Measurements from ENCODE around the gene TMOD1. TPM values are rescaled to one million over a fixed set of nuclear protein-coding genes. Genes with fewer than 3 reads are reported as not detected.

The TMOD1 gene
- total RNA-seq, 1 experiment from 2014 or later: not detected

GRCh38 chr9:97553841-97554240, 52.4 kb downstream of the TMOD1 start:
- Histone ChIP-seq H3K4me1 (ENCODE audit: insufficient read depth, low read length) (no peaks in the 10 kb centered on the region), H4K20me1 (ENCODE audit: low read length) (no peaks in the 10 kb centered on the region), H3F3A (ENCODE audit: low read length, unreplicated experiment) (no peaks in the 10 kb centered on the region), H3K4me2 (ENCODE audit: low read length) (no peak overlapping the region), H3K4me3 (ENCODE audit: low read length) (no peak overlapping the region), H3K27me3 (ENCODE audit: low read length) (no peaks in the 10 kb centered on the region), H3K9me3 (ENCODE audit: low read length) (no peaks in the 10 kb centered on the region), H3K9me2 (replicated peaks; ENCODE audit: low read length) (no peaks in the 10 kb centered on the region), H3K9ac (ENCODE audit: low read length) (no peak overlapping the region), H3K36me3 (ENCODE audit: low read depth, low read length) (no peaks in the 10 kb centered on the region), H3K27ac (ENCODE audit: low read length) (no peak overlapping the region), H2AFZ (ENCODE audit: low read length) (no peak overlapping the region), H3K79me2 (ENCODE audit: low read length) (no peaks in the 10 kb centered on the region)
- ChIA-PET CTCF (no interaction called here), POLR2A (ENCODE audit: unreplicated experiment) (no interaction called here)
- no peak for TF ChIP-seq EZH2phosphoT487 (IDR thresholded peaks at IDR 0.05; ENCODE audit: borderline replicate concordance, low read length)
- TF ChIP-seq EZH2 (IDR thresholded peaks at IDR 0.05; ENCODE audit: low read length, unreplicated experiment): no peak
- TF ChIP-seq CTCF (conservative IDR thresholded peaks at IDR 0.05; ENCODE audit: low read depth, low read length): no peak
- ATAC-seq (no peak), DNase-seq (no peak)
- BruUV-seq (replicated peaks): no TSS peak
- intact Hi-C loops (cut with micrococcal nuclease): no loop called here

- no peaks in the 10 kb centered on the region for H3F3A ChIP-seq (ENCODE audit: low read length, unreplicated experiment)
- no peak overlapping the region for H3K4me3 ChIP-seq (ENCODE audit: low read length)
- no peaks in the 10 kb centered on the region for H3K4me1 ChIP-seq (ENCODE audit: insufficient read depth, low read length)
- no peak for ATAC-seq
- H3K9me2 ChIP-seq (replicated peaks; ENCODE audit: low read length): no peaks in the 10 kb centered on the region
- H2AFZ ChIP-seq (ENCODE audit: low read length): no peak overlapping the region
- no peak for DNase-seq
- no peaks in the 10 kb centered on the region for H4K20me1 ChIP-seq (ENCODE audit: low read length)
- H3K4me2 ChIP-seq (ENCODE audit: low read length): no peak overlapping the region
- POLR2A ChIA-PET (ENCODE audit: unreplicated experiment): no interaction called here
- CTCF ChIA-PET: no interaction called here
- no peaks in the 10 kb centered on the region for H3K27me3 ChIP-seq (ENCODE audit: low read length)
- H3K9me3 ChIP-seq (ENCODE audit: low read length): no peaks in the 10 kb centered on the region
- no peaks in the 10 kb centered on the region for H3K36me3 ChIP-seq (ENCODE audit: low read depth, low read length)
- no TSS peak for BruUV-seq (replicated peaks)
- intact Hi-C loops (cut with micrococcal nuclease): no loop called here
- H3K79me2 ChIP-seq (ENCODE audit: low read length): no peaks in the 10 kb centered on the region
- H3K9ac ChIP-seq (ENCODE audit: low read length): no peak overlapping the region
- no peak for TF ChIP-seq EZH2phosphoT487 (IDR thresholded peaks at IDR 0.05; ENCODE audit: borderline replicate concordance, low read length)
- no peak for TF ChIP-seq CTCF (conservative IDR thresholded peaks at IDR 0.05; ENCODE audit: low read depth, low read length)
- no peak for TF ChIP-seq EZH2 (IDR thresholded peaks at IDR 0.05; ENCODE audit: low read length, unreplicated experiment)
- no peak overlapping the region for H3K27ac ChIP-seq (ENCODE audit: low read length)
Observed at GRCh38 chr9:97554566-97555075, 53.2 kb downstream of the TMOD1 start.

DNA sequence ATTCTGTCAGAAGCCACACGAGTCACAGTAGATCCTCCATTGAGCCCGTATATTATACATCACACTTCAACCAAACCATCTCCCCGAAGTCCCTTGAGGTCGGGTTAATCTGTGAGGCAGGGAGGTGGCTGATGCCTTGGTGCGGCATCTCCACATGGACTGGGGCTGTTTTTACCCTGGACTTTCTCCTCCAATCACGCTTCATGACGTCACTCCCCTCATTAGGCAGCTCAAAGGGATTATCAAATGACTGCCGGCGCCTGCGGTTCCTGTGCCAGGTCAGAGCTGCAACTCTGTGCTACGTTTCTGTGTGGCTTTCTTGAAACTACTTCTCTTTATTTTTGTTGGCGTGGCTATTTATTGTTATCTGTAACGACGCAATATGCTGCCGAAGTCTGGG, 53.7 kb downstream of the TMOD1 start:
- Histone ChIP-seq H3F3A (ENCODE audit: low read length, unreplicated experiment) (no peaks in the 10 kb centered on the region), H3K27ac (ENCODE audit: low read length) (no peak overlapping the region), H3K27me3 (ENCODE audit: low read length) (no peaks in the 10 kb centered on the region), H3K9me2 (replicated peaks; ENCODE audit: low read length) (no peaks in the 10 kb centered on the region), H3K4me2 (ENCODE audit: low read length) (no peak overlapping the region), H3K4me1 (ENCODE audit: insufficient read depth, low read length) (no peaks in the 10 kb centered on the region), H3K9me3 (ENCODE audit: low read length) (no peaks in the 10 kb centered on the region), H3K9ac (ENCODE audit: low read length) (no peak overlapping the region), H3K4me3 (ENCODE audit: low read length) (no peak overlapping the region), H2AFZ (ENCODE audit: low read length) (no peak overlapping the region), H4K20me1 (ENCODE audit: low read length) (no peaks in the 10 kb centered on the region), H3K79me2 (ENCODE audit: low read length) (no peaks in the 10 kb centered on the region), H3K36me3 (ENCODE audit: low read depth, low read length) (no peaks in the 10 kb centered on the region)
- CTCF ChIA-PET: no interaction called here
- no peak for TF ChIP-seq EZH2 (IDR thresholded peaks at IDR 0.05; ENCODE audit: low read length, unreplicated experiment)
- TF ChIP-seq CTCF (conservative IDR thresholded peaks at IDR 0.05; ENCODE audit: low read depth, low read length): no peak
- no peak for TF ChIP-seq EZH2phosphoT487 (IDR thresholded peaks at IDR 0.05; ENCODE audit: borderline replicate concordance, low read length)
- BruUV-seq (replicated peaks): no TSS peak
- intact Hi-C loops (cut with micrococcal nuclease): no loop called here
- DNase-seq: no peak
- no peak for ATAC-seq
- POLR2A ChIA-PET (ENCODE audit: unreplicated experiment): no interaction called here
